Activated naive CD4-positive, alpha-beta T cell treated with anti-CD3 and anti-CD28 coated beads, Interleukin-2, amount 50 U/mL, for 24 hours (primary cell): ENCODE measurements around the gene ANKRD23.
"Not testable (repeated sequence)": the region's sequence is repeated elsewhere in the genome, so short reads cannot be mapped to it uniquely, and the experiment has no call there.

ENCODE experiments used
- H3K27ac Mint-ChIP-seq: one replicate; pipeline ENCODE4 v1.8.0; 2021; ENCODE audit warnings: mild to moderate bottlenecking, mixed read lengths
- H3K27me3 Mint-ChIP-seq: one replicate; pipeline ENCODE4 v1.8.0; 2021; ENCODE audit warnings: mixed read lengths
- H3K36me3 Mint-ChIP-seq: one replicate; pipeline ENCODE4 v1.8.0; 2021; ENCODE audit warnings: mixed read lengths
- H3K4me1 Mint-ChIP-seq: one replicate; pipeline ENCODE4 v1.8.0; 2021; ENCODE audit warnings: mixed read lengths
- H3K4me3 Mint-ChIP-seq: one replicate; pipeline ENCODE4 v1.8.0; 2021; ENCODE audit warnings: mild to moderate bottlenecking, mixed read lengths
- H3K9me3 Mint-ChIP-seq: one replicate; pipeline ENCODE4 v1.8.0; 2021; ENCODE audit warnings: mixed read lengths

Gene ANKRD23

GRCh38 chr2:96869281-96869821 lies 25.5 kb upstream of the ANKRD23 start:
- Mint-ChIP-seq H3K27me3 (no peaks in the 10 kb centered on the region), H3K36me3 (no peaks in the 10 kb centered on the region), H3K9me3 (no peaks in the 10 kb centered on the region), H3K4me1 (peaks cover 49% of the 10 kb centered on the region), H3K27ac (no peak overlapping the region), H3K4me3 (no peak overlapping the region)

DNA sequence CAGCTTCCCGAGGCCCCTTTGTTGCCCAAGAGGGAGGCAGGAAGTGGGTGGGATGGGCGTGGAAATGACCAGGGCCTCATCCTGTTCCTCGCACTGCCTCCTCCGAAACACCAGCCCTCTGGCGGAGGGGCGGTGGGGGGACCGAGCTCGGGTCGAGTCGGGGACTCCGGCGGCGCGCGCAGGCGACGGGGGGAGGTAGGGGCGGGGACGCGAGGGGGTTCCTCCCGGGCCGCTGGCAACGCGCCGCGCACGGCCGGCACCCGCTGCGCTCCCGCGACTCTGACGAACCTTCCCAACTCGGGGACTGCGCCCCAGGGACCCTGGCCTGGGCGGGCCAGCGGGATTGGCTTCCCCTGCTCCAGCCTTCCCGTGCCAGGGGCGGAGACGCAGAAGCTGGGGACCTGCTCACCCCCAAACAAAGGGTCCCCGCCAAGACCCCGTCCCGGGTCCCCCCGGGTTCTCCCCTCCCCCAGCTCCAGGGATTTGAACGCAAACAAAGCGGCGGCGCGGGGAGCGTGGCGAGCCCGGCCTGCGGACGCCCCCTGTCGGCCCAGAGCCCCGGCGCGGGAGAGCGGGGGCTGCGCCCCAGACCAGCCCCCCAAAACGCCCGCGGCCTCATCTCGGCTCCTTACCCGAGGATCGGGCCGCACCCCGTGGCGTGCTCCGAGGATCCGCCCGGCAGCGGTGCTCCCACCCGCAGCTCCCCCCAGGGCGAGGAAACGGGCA lies 24.9 kb upstream of the ANKRD23 start:
- H3K27me3 Mint-ChIP-seq = no peaks in the 10 kb centered on the region
- no peak overlapping the region for H3K27ac Mint-ChIP-seq

GRCh38 chr2:96867756-96868554 lies 24.1 kb upstream of the ANKRD23 start:
- H3K27ac Mint-ChIP-seq = peak overlapping the region; percentile 41
- H3K4me3 Mint-ChIP-seq = peak overlapping the region; percentile 81
- no peaks in the 10 kb centered on the region for H3K27me3 Mint-ChIP-seq
- no peaks in the 10 kb centered on the region for H3K36me3 Mint-ChIP-seq
- peaks cover 38% of the 10 kb centered on the region for H3K4me1 Mint-ChIP-seq
- no peaks in the 10 kb centered on the region for H3K9me3 Mint-ChIP-seq

More for the DNA sequence above, 24.9 kb upstream of the ANKRD23 start:
- Mint-ChIP-seq H3K36me3 (no peaks in the 10 kb centered on the region), H3K4me3 (peak overlapping the region; percentile 81), H3K9me3 (no peaks in the 10 kb centered on the region), H3K4me1 (peaks cover 43% of the 10 kb centered on the region)

DNA sequence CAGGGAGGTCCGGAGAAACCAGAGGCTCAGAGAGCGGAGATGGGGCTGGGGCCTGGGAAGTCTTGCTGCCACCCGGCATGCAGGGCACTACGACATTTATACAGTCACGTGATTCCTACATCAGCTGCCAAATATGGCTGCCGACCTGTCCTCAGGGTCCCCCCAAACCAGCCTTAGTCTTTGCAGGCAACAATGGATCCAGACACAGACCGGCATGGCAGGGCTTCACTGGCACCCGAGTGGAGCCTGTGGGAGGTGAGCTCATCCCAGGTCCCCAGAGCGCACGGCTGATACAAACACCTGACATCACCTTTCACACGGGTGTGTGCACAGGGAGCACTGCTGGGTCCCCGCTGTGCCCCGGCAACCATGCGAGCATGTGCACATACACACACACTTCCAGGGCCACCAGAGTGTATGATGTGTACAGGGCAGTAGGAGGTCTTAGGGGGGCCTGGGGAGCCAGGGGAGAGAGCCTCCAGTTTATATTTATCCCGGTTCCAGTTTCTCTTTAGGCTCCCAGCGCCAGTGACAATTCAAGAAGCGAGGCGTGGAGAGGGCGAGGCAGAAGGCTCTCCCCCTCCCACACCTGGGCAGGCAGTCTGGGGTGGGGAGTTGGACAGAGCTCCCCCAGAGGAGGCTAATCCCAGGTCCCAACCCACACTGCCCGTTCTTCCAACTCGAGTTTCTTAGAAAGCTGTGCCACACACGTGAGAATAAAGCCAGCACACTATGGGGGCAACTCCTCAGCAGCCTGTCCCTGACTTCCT lies 23.4 kb upstream of the ANKRD23 start:
- Mint-ChIP-seq H3K27me3 (no peaks in the 10 kb centered on the region), H3K4me1 (peaks cover 32% of the 10 kb centered on the region), H3K4me3 (peak overlapping the region; percentile 81), H3K9me3 (no peaks in the 10 kb centered on the region), H3K36me3 (no peaks in the 10 kb centered on the region), H3K27ac (peak overlapping the region; percentile 74)

GRCh38 chr2:96866586-96866985 lies 22.8 kb upstream of the ANKRD23 start:
- peaks cover 32% of the 10 kb centered on the region for H3K4me1 Mint-ChIP-seq

DNA sequence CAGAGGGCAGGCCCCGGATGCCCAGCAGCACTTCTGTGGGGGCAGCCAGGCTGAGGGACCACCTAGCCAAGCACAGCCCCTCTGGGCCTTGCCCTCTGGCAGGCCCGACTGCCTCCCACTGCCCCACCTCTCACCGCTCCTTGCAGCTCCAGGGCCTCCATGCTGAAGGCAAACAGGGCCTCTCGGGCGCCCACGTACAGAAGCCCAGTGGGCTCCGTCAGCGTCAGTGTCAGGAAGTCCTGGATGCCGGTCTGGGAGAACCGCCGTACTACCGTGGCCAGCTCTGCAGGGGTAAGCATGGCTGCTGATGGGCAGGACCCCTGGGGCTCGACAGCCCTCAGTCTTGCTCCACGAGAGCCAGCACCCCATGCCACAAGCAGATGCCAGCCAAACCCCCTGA lies 22.3 kb upstream of the ANKRD23 start:
- Mint-ChIP-seq H3K4me1 (peaks cover 29% of the 10 kb centered on the region), H3K36me3 (no peaks in the 10 kb centered on the region), H3K4me3 (no peak overlapping the region)

More at GRCh38 chr2:96866586-96866985, 22.8 kb upstream of the ANKRD23 start:
- no peaks in the 10 kb centered on the region for H3K9me3 Mint-ChIP-seq
- no peak overlapping the region for H3K4me3 Mint-ChIP-seq
- no peaks in the 10 kb centered on the region for H3K36me3 Mint-ChIP-seq
- no peaks in the 10 kb centered on the region for H3K27me3 Mint-ChIP-seq
- peak overlapping the region; percentile 74 for H3K27ac Mint-ChIP-seq

GRCh38 chr2:96865654-96866053 lies 21.8 kb upstream of the ANKRD23 start:
- Mint-ChIP-seq H3K4me1 (peaks cover 24% of the 10 kb centered on the region), H3K4me3 (no peak overlapping the region), H3K27ac (peak overlapping the region; percentile 18), H3K9me3 (no peaks in the 10 kb centered on the region), H3K36me3 (no peaks in the 10 kb centered on the region), H3K27me3 (no peaks in the 10 kb centered on the region)

More for the DNA sequence above, 22.3 kb upstream of the ANKRD23 start:
- Mint-ChIP-seq H3K27me3 (no peaks in the 10 kb centered on the region), H3K27ac (no peak overlapping the region), H3K9me3 (no peaks in the 10 kb centered on the region)

DNA sequence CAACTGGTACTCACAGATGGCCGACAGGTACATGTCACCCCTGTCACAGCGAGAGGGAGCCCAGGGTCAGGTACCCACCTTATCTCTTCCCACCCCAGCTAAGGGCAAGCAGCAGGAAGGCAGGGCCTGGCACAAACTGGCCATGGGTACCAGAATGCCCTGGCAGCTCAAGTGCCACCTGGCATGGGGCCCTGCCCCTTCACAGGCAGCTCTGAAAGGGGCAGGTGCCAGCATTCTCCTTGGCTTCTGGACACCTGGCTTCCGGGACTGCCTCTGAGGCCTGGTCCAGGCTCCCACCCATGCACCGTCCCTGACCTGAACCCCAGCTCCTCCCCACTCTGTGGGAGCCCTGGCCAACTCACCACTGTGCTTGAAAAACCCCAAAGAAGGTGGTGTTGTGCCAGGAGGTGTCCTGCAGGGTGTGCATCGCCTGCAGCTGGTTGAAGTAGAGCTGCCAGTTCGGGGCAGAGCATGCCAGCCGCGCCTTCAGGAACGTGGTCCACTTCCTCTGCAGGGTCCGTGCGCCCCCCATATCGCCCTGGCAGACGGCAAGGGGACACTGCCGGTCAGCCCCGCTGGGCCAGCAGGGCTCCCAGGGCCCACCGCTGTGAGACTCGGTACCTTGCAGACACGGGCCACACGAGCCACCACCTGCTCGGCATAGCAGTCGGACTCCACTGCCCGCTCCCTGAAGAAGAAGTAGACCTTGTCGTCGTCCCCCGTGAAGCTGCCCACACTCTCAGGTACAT lies 20.7 kb upstream of the ANKRD23 start:
- no peak overlapping the region for H3K27ac Mint-ChIP-seq
- H3K36me3 Mint-ChIP-seq = peaks cover 2% of the 10 kb centered on the region
- no peak overlapping the region for H3K4me3 Mint-ChIP-seq
- no peaks in the 10 kb centered on the region for H3K9me3 Mint-ChIP-seq
- no peaks in the 10 kb centered on the region for H3K27me3 Mint-ChIP-seq
- peaks cover 32% of the 10 kb centered on the region for H3K4me1 Mint-ChIP-seq

DNA sequence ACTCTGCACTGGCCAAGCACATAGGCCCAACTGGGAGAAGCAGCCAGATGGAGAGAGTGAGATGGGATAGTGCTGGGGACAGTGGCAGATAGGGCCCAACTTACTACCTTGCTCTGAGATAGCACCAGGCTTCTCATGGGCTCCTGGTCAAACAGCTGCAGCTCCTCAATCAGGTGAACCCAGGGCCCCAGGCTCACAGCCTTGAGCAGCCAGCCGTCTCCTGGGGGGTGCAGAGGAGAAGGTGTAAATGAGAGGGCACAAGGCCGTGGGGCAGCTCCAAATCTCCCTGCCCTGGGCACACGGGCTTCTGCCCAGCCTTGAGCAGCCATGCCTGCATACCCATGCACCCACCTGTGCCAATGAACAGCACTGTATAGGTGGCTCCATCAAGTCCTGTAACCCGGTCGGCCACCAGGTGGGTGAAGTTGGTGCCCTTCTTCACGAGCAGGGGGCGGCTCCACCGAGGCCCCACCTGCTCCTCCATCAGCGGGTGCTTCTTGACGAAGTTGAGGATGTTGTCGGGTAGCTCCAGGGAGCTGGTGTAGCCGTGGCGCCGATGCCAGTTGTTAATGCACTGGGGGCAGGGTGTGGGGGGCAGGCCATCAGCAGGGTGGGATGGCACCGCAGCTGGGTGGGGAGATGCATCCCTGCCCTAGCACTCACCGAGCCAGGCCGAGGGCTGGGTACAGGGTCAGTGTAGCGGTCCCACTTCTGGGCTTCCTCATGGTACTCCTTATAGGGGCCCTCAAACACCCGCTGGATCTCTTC lies 19.9 kb upstream of the ANKRD23 start:
- H3K27ac Mint-ChIP-seq = no peak overlapping the region
- H3K4me1 Mint-ChIP-seq = peaks cover 40% of the 10 kb centered on the region
- no peak overlapping the region for H3K4me3 Mint-ChIP-seq
- H3K9me3 Mint-ChIP-seq = no peaks in the 10 kb centered on the region
- H3K27me3 Mint-ChIP-seq = no peaks in the 10 kb centered on the region
- peaks cover 2% of the 10 kb centered on the region for H3K36me3 Mint-ChIP-seq

- H3K4me1 Mint-ChIP-seq = peaks cover 39% of the 10 kb centered on the region
- not testable (repeated sequence) for H3K27me3 Mint-ChIP-seq, H3K9me3 Mint-ChIP-seq, H3K36me3 Mint-ChIP-seq, H3K27ac Mint-ChIP-seq, H3K4me3 Mint-ChIP-seq
These were observed 19.2 kb upstream of the ANKRD23 start for GRCh38 chr2:96863056-96863455.

- H3K27ac Mint-ChIP-seq = no peak overlapping the region
- H3K4me3 Mint-ChIP-seq = no peak overlapping the region
- H3K9me3 Mint-ChIP-seq = no peaks in the 10 kb centered on the region
- H3K4me1 Mint-ChIP-seq = peaks cover 34% of the 10 kb centered on the region
- no peaks in the 10 kb centered on the region for H3K27me3 Mint-ChIP-seq
- H3K36me3 Mint-ChIP-seq = peaks cover 2% of the 10 kb centered on the region
These were observed 17.3 kb upstream of the ANKRD23 start for GRCh38 chr2:96861074-96861473.

DNA sequence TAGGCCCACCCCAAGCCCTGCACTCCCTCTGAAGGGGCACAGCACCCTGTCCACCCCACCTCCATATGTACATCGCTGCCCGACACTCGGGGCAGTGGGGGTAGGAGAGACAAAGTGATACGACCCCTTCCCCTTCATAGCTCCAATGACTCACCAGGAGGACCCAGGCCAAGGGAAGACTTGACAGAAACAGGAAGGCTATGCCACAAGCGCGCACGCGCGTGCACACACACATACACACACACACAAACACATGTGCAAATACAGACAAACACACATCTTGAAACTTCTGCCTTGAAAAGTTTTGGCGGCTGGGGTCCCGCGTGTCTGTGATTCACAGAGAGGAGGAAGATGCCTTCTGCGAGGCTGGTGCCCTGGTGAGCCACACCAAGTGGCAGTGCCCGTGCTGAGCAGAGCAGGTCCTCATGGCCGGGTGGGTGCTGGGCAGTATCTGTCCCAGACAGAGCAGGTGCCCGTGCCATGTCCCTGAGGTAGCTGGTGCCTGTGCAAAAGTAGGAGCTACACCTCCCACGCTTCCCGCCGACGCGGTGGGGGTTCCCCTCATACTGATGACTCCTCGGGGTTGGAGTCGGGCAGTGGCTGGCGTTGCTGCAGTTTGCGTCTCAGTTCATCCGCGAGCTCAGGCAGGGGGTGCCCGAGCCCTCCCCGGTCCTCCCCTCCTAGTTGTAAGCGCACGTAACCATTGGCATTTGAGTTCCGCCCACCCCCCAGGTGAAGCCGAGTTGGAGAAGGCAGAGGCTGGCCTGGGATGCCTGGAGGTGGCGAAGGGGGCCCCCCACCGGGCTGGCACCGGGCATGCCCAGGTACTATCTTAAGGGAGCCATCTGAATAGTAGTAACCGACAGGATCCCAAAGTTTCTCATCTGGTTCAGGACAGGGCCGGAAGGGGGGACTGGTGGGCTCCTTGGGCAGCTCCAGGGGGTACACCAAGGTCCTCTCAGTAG lies 16.5 kb upstream of the ANKRD23 start:
- Mint-ChIP-seq H3K4me1 (peaks cover 31% of the 10 kb centered on the region), H3K36me3 (peaks cover 2% of the 10 kb centered on the region), H3K4me3 (no peak overlapping the region), H3K27ac (peak overlapping the region; percentile 38), H3K27me3 (no peaks in the 10 kb centered on the region), H3K9me3 (no peaks in the 10 kb centered on the region)

DNA sequence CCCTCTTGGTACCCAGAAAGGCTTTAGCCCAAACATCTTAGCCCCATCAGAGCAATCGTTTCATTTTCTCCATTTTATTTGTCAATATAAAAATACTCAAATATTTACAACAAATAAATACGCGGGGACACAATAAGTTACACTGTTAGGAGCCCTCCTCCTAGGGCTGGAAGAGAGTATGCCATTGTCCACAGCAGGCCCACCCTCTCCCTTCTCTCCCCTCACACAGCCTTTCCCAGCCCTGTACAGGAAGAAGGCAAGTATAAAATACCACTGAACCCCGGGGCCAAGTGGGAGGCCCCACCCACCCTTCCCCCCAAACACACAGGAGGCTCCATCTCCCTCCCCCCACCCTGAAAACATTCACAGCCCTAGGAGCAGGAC lies 15.9 kb upstream of the ANKRD23 start:
- Mint-ChIP-seq H3K4me1 (peaks cover 37% of the 10 kb centered on the region), H3K9me3 (no peaks in the 10 kb centered on the region), H3K4me3 (peak overlapping the region; percentile 11), H3K27me3 (no peaks in the 10 kb centered on the region), H3K36me3 (peaks cover 2% of the 10 kb centered on the region), H3K27ac (peak overlapping the region; percentile 38)
